ENCODE data around the gene VASN.

Gene VASN

GRCh38 chr16:4404967-4405696 is 33.5 kb downstream of the VASN start:
- no peak for DNase-seq

GRCh38 chr16:4407543-4408322 is 36.1 kb downstream of the VASN start:
- DNase-seq = no peak

- no peak for DNase-seq
These were observed 36.7 kb downstream of the VASN start for GRCh38 chr16:4408323-4408690.

- no peak for DNase-seq
These were observed 37.7 kb downstream of the VASN start for GRCh38 chr16:4409081-4409932.

- DNase-seq = no peak
These were observed 38.9 kb downstream of the VASN start for GRCh38 chr16:4410335-4411075.

- DNase-seq = no peak
These were observed 40.0 kb downstream of the VASN start for GRCh38 chr16:4411684-4412083.

- no peak for DNase-seq
These were observed 40.5 kb downstream of the VASN start for GRCh38 chr16:4412159-4412558.

- DNase-seq = no peak
These were observed 41.2 kb downstream of the VASN start for GRCh38 chr16:4412854-4413253.

GRCh38 chr16:4414187-4414917 is 42.7 kb downstream of the VASN start:
- no peak for DNase-seq

- no peak for DNase-seq
These were observed 44.0 kb downstream of the VASN start for GRCh38 chr16:4415538-4416199.

- peak; percentile 68 for DNase-seq
These were observed 44.8 kb downstream of the VASN start, which contains the start of gene CORO7 for GRCh38 chr16:4416200-4417032. CORO7 (minus strand) TSS chr16:4416596; CDS start chr16:4416518, 78 bp downstream.

- DNase-seq = no peak
These were observed 47.8 kb downstream of the VASN start for GRCh38 chr16:4419402-4419959.

- DNase-seq = no peak
These were observed 49.0 kb downstream of the VASN start for GRCh38 chr16:4420505-4421105.

- peak; percentile 88 for DNase-seq
These were observed 53.9 kb downstream of the VASN start, which contains the start of gene DNAJA3 for GRCh38 chr16:4425378-4426020. DNAJA3 (plus strand) TSS chr16:4425868; CDS start chr16:4425882, 14 bp downstream.

- DNase-seq = no peak
These were observed 54.5 kb downstream of the VASN start for GRCh38 chr16:4426021-4426684.

- DNase-seq = no peak
These were observed 55.2 kb downstream of the VASN start for GRCh38 chr16:4426722-4427372.

GRCh38 chr16:4428500-4428899 is 56.9 kb downstream of the VASN start:
- DNase-seq = no peak

- DNase-seq = no peak
These were observed 59.4 kb downstream of the VASN start for GRCh38 chr16:4431023-4431422.

All from NCI-H526 treated with DMSO at 0.1 percent for 48 hours (cell line).